Muscle layer of colon (tissue), 2 donors: ENCODE data around the gene SGF29.
A peak's percentile ranks its signal among the peaks of the same experiment; 100 is the strongest.

Experiments used
- H3K27ac ChIP-seq: one replicate; pipeline ENCODE4 v1.7.0; 2013; ENCODE audit warnings: low read depth, mild to moderate bottlenecking, low read length, moderate library complexity
- H3K27me3 ChIP-seq, 2 donors: one replicate each; pipeline ENCODE4 v1.7.0; 2013; ENCODE audit warnings: low read length in 2 of 2, mild to moderate bottlenecking in 2 of 2; ENCODE audit not compliant: insufficient read depth in 2 of 2, control insufficient read depth in 1 of 2
- H3K36me3 ChIP-seq: one replicate; pipeline ENCODE4 v1.7.0; 2013; ENCODE audit warnings: mild to moderate bottlenecking, low read length; ENCODE audit not compliant: insufficient read depth
- H3K4me1 ChIP-seq: one replicate; pipeline ENCODE4 v1.7.0; 2013; ENCODE audit warnings: mild to moderate bottlenecking, low read length; ENCODE audit not compliant: insufficient read depth
- H3K4me3 ChIP-seq, 2 donors: one replicate each; pipeline ENCODE4 v1.7.0; 2013; ENCODE audit warnings: low read length in 2 of 2, low read depth in 1 of 2, mild to moderate bottlenecking in 1 of 2, moderate library complexity in 1 of 2
- H3K9ac ChIP-seq: one replicate; pipeline ENCODE4 v1.7.0; 2013; ENCODE audit warnings: low read length
- H3K9me3 ChIP-seq: one replicate; pipeline ENCODE4 v1.7.0; 2013; ENCODE audit warnings: mild to moderate bottlenecking, low read length
- donor health status: abdominal sarcoma.
- donor health status: Adenocarcinoma of cecum.

Gene SGF29

DNA sequence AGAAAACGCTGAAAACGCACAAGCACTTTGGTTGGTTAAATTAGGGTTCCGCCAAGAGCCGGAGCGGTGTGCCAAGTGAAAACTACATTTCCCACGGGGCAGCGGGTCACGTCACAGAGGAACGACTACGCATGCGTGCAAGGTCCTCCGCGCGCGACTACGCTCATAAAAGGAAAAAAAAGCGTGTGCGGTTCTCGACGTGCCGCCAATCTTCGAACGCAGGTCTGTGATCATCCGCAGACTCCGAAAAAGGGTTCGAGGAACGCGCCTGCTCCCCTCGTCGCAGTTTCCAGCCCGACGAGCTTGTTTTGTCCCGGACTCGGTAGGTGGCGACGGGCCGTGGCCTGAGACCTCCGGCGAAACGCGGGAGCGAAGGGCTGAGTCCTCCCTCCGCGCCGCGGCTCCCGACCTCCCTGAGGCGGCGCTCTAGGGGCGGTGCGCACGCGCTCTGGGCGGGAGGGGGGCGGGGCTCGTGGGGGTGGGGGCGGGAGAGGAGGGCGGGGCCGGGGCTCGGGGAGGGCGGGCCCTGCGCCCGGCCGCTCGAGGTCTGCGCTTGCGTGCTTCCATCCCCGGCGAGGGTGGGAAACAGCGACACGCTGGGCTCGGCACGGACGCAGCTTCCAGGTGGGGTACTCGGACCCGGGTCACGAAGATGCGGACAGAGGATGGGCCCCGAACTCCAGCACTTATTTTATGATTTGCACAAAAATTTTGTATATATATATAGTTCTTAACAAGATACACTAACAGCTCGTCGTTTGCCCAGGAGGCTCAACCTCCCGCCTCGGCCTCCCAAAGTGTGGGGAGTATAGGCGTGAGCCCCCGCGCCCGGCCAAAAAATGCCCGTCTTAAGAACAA, at the start of gene SGF29:
TSS of gene SGF29 (plus strand) at position 145 of the 858 bp plus-strand sequence. CDS start 27,150 bp downstream, outside the sequence.
- no peaks in the 10 kb centered on the region for H3K9me3 ChIP-seq
- H3K4me1 ChIP-seq, result peaks cover 9% of the 10 kb centered on the region
- peak within 1 kb of the TSS; percentile 57 to 63 for H3K4me3 ChIP-seq
- H3K36me3 ChIP-seq, result peaks cover 16% of the 10 kb centered on the region
- no peak within 1 kb of the TSS for H3K9ac ChIP-seq
- no peaks in the 10 kb centered on the region for H3K27me3 ChIP-seq
- H3K27ac ChIP-seq, result peak within 1 kb of the TSS; percentile 92

- Histone ChIP-seq H3K9ac (no peak overlapping the region), H3K4me1 (no peaks in the 10 kb centered on the region), H3K36me3 (no peaks in the 10 kb centered on the region), H3K4me3 (no peak overlapping the region), H3K27me3 (no peaks in the 10 kb centered on the region), H3K9me3 (no peaks in the 10 kb centered on the region), H3K27ac (no peak overlapping the region)
Observed at GRCh38 chr16:28504707-28505404, 48.9 kb upstream of the SGF29 start.

- Histone ChIP-seq H3K4me3 (no peak overlapping the region), H3K27me3 (no peaks in the 10 kb centered on the region), H3K4me1 (no peaks in the 10 kb centered on the region), H3K9me3 (no peaks in the 10 kb centered on the region), H3K36me3 (no peaks in the 10 kb centered on the region), H3K9ac (no peak overlapping the region), H3K27ac (no peak overlapping the region)
Observed at GRCh38 chr16:28505489-28506137, 48.1 kb upstream of the SGF29 start.

DNA sequence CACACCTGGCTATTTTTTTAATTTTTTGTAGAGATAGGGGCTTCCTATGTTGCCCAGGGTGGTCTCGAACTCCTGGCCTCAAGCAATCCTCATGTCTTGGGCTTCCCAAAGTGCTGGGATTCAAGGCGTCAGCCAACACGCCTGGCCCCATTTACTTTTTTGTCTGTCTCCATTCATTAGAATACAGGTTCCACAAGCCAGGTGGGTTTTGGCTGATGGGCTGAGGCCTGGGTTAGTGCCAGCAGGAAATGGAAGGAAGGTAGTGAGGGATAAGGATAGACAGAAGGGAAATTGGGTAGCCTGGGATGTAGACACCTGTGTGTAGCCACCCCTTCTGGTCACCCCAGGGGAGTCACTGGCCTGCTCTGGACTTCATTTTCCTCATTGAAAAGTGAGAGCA, 42.7 kb upstream of the SGF29 start:
- no peak overlapping the region for H3K9ac ChIP-seq
- no peaks in the 10 kb centered on the region for H3K9me3 ChIP-seq
- H3K4me1 ChIP-seq, result no peaks in the 10 kb centered on the region
- no peak overlapping the region for H3K4me3 ChIP-seq
- no peak overlapping the region for H3K27ac ChIP-seq
- H3K27me3 ChIP-seq, result no peaks in the 10 kb centered on the region
- H3K36me3 ChIP-seq, result no peaks in the 10 kb centered on the region

GRCh38 chr16:28511801-28512789, 41.6 kb upstream of the SGF29 start:
- Histone ChIP-seq H3K27ac (no peak overlapping the region), H3K4me3 (no peak overlapping the region), H3K9me3 (no peaks in the 10 kb centered on the region), H3K27me3 (no peaks in the 10 kb centered on the region), H3K9ac (no peak overlapping the region), H3K4me1 (no peaks in the 10 kb centered on the region), H3K36me3 (no peaks in the 10 kb centered on the region)

GRCh38 chr16:28513484-28514181, 40.1 kb upstream of the SGF29 start:
- Histone ChIP-seq H3K27me3 (no peaks in the 10 kb centered on the region), H3K36me3 (no peaks in the 10 kb centered on the region), H3K27ac (no peak overlapping the region), H3K4me1 (no peaks in the 10 kb centered on the region), H3K4me3 (no peak overlapping the region), H3K9ac (no peak overlapping the region), H3K9me3 (no peaks in the 10 kb centered on the region)

DNA sequence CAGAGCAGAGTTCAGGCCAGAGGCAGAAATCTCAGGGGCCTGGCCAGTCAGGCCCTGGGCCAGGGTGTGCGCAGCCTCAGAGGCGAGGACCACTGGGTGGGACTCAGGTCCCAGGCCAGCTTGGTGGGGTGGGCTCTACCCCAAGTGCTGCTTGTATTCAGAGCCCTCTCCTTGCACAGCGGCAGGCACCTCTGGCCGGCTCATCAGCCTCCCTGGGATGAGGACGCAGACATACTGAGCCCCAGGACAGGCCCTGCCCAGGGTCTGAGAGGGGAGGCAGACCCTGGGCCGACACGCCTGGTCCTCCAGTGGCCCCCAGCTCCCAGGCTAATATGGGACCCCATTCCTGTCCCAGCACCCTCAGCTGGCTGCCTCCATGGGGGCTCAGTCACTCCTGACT, 39.5 kb upstream of the SGF29 start:
- Histone ChIP-seq H3K27me3 (no peaks in the 10 kb centered on the region), H3K9me3 (no peaks in the 10 kb centered on the region), H3K36me3 (no peaks in the 10 kb centered on the region), H3K27ac (no peak overlapping the region), H3K4me1 (no peaks in the 10 kb centered on the region), H3K9ac (no peak overlapping the region), H3K4me3 (no peak overlapping the region)

- Histone ChIP-seq H3K4me1 (peaks cover 11% of the 10 kb centered on the region), H3K9ac (no peak overlapping the region), H3K36me3 (no peaks in the 10 kb centered on the region), H3K9me3 (no peaks in the 10 kb centered on the region), H3K4me3 (no peak overlapping the region), H3K27me3 (no peaks in the 10 kb centered on the region), H3K27ac (no peak overlapping the region)
Observed at GRCh38 chr16:28520672-28521071, 33.0 kb upstream of the SGF29 start.

- Histone ChIP-seq H3K27ac (no peak overlapping the region), H3K27me3 (no peaks in the 10 kb centered on the region), H3K9ac (no peak overlapping the region), H3K4me3 (no peak overlapping the region), H3K4me1 (peaks cover 11% of the 10 kb centered on the region), H3K36me3 (no peaks in the 10 kb centered on the region), H3K9me3 (no peaks in the 10 kb centered on the region)
Observed at GRCh38 chr16:28521436-28521835, 32.3 kb upstream of the SGF29 start.

DNA sequence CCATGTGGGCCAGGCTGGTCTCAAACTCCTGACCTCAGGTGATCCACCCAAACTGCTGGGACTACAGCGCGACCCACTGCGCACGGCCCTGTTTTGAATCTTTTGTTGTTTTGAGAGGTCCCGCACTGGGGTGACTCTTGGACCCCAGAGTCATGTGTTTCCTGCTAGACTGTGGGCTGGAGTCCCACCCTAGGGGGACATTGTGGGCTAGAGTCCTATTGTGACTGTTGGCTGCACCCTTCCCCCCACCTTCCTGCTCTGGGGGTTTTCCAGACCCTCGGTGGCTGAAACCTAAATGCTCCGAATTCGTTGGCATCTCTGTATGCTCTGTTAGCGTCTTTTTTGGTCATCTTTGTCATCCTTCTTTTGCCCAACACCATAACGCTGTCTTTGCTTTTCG, 30.9 kb upstream of the SGF29 start:
- Histone ChIP-seq H3K9me3 (no peaks in the 10 kb centered on the region), H3K27ac (no peak overlapping the region), H3K36me3 (no peaks in the 10 kb centered on the region), H3K27me3 (no peaks in the 10 kb centered on the region), H3K4me3 (no peak overlapping the region), H3K9ac (no peak overlapping the region), H3K4me1 (peaks cover 11% of the 10 kb centered on the region)
